Measurements from ENCODE around the gene GAREM1.
"Not testable (repeated sequence)": the region's sequence is repeated elsewhere in the genome, so short reads cannot be mapped to it uniquely, and the experiment has no call there.

- not testable (repeated sequence) for TF ChIP-seq CTCF, POLR2A, EP300, POLR2AphosphoS5 (IDR thresholded peaks at IDR 0.05)
Measured at GRCh38 chr18:32233348-32233747, 237.3 kb downstream of the GAREM1 start.
